Measurements from ENCODE around the gene RTF2. TPM values are rescaled to one million over a fixed set of nuclear protein-coding genes. Genes with fewer than 3 reads are reported as not detected.

RTF2 gene
- polyA plus RNA-seq, 1 donor from 2014 or later, result 127 TPM

- Histone ChIP-seq H3K36me3 (ENCODE audit: insufficient read depth, low read length) (no peaks in the 10 kb centered on the region), H3K79me2 (replicated peaks; ENCODE audit: insufficient read depth, low read length) (no peaks in the 10 kb centered on the region), H3K4me3 (ENCODE audit: low read length) (no peak overlapping the region), H2AFZ (ENCODE audit: low read depth, low read length) (no peak overlapping the region), H3K4me2 (ENCODE audit: low read length) (no peak overlapping the region), H3K9me3 (ENCODE audit: low read length) (no peaks in the 10 kb centered on the region), H4K20me1 (ENCODE audit: insufficient read depth) (no peaks in the 10 kb centered on the region), H3K27ac (ENCODE audit: low read length) (no peak overlapping the region), H3K9me2 (ENCODE audit: insufficient read depth, low read length) (no peaks in the 10 kb centered on the region), H3F3A (ENCODE audit: insufficient read depth, low read length, poor library complexity, severe bottlenecking) (no peaks in the 10 kb centered on the region), H3K9ac (ENCODE audit: low read length) (no peak overlapping the region), H3K27me3 (ENCODE audit: insufficient read depth, low read depth, low read length) (no peaks in the 10 kb centered on the region)
- TF ChIP-seq EP300 (conservative IDR thresholded peaks at IDR 0.05; ENCODE audit: poor library complexity, severe bottlenecking), result no peak
- TF ChIP-seq TAF1 (IDR thresholded peaks at IDR 0.05; ENCODE audit: low read depth), result no peak
- no peak for TF ChIP-seq RAD21 (conservative IDR thresholded peaks at IDR 0.05)
- no peak for TF ChIP-seq REST (IDR thresholded peaks at IDR 0.05; ENCODE audit: borderline replicate concordance)
- no peak for TF ChIP-seq SMC3 (conservative IDR thresholded peaks at IDR 0.05; ENCODE audit: poor library complexity)
- no peak for TF ChIP-seq EZH2 (IDR thresholded peaks at IDR 0.05; ENCODE audit: borderline replicate concordance, insufficient read depth, low read length, poor library complexity, severe bottlenecking)
- no peak for TF ChIP-seq MXI1 (conservative IDR thresholded peaks at IDR 0.05; ENCODE audit: poor library complexity, severe bottlenecking)
- TF ChIP-seq POLR2AphosphoS5 (IDR thresholded peaks at IDR 0.05), result no peak
- TF ChIP-seq CTCF (IDR thresholded peaks at IDR 0.05; ENCODE audit: poor library complexity, severe bottlenecking), result no peak
Observed at GRCh38 chr20:56427797-56428196, 40.6 kb upstream of the RTF2 start.

- TF ChIP-seq POLR2AphosphoS5 (IDR thresholded peaks at IDR 0.05) (no peak), EZH2 (IDR thresholded peaks at IDR 0.05; ENCODE audit: borderline replicate concordance, insufficient read depth, low read length, poor library complexity, severe bottlenecking) (no peak), MXI1 (conservative IDR thresholded peaks at IDR 0.05; ENCODE audit: poor library complexity, severe bottlenecking) (no peak), EP300 (conservative IDR thresholded peaks at IDR 0.05; ENCODE audit: poor library complexity, severe bottlenecking) (no peak), TAF1 (IDR thresholded peaks at IDR 0.05; ENCODE audit: low read depth) (no peak), REST (IDR thresholded peaks at IDR 0.05; ENCODE audit: borderline replicate concordance) (no peak), SMC3 (conservative IDR thresholded peaks at IDR 0.05; ENCODE audit: poor library complexity) (no peak), CTCF (IDR thresholded peaks at IDR 0.05; ENCODE audit: poor library complexity, severe bottlenecking) (no peak), RAD21 (conservative IDR thresholded peaks at IDR 0.05) (no peak)
- Histone ChIP-seq H3K27ac (ENCODE audit: low read length) (no peak overlapping the region), H3K4me3 (ENCODE audit: low read length) (no peak overlapping the region), H3F3A (ENCODE audit: insufficient read depth, low read length, poor library complexity, severe bottlenecking) (no peaks in the 10 kb centered on the region), H3K9me3 (ENCODE audit: low read length) (no peaks in the 10 kb centered on the region), H3K79me2 (replicated peaks; ENCODE audit: insufficient read depth, low read length) (no peaks in the 10 kb centered on the region), H2AFZ (ENCODE audit: low read depth, low read length) (no peak overlapping the region), H3K27me3 (ENCODE audit: insufficient read depth, low read depth, low read length) (no peaks in the 10 kb centered on the region), H3K9ac (ENCODE audit: low read length) (no peak overlapping the region), H3K9me2 (ENCODE audit: insufficient read depth, low read length) (no peaks in the 10 kb centered on the region), H3K4me2 (ENCODE audit: low read length) (no peak overlapping the region), H3K36me3 (ENCODE audit: insufficient read depth, low read length) (no peaks in the 10 kb centered on the region), H4K20me1 (ENCODE audit: insufficient read depth) (no peaks in the 10 kb centered on the region)
Observed at GRCh38 chr20:56428410-56428809, 40.0 kb upstream of the RTF2 start.
